OCI-LY3 (cell line): ENCODE data around the gene SH3PXD2A.

ENCODE experiments used
- H2AFZ ChIP-seq: fragments of 200-600, 300-600 bp; shearing (Covaris generic); 2 replicates; pipeline ENCODE4 v1.6.0; 2014; ENCODE audit warnings: antibody characterized with exemption, low read depth, low read length
- H3K27ac ChIP-seq: fragments of 200-600, 300-600 bp; sonication (generic); 2 replicates; pipeline ENCODE4 v1.5.1; 2014; ENCODE audit warnings: mild to moderate bottlenecking, low read length, moderate library complexity, mixed read lengths
- H3K27me3 ChIP-seq: fragments of 200-600, 300-600 bp; sonication (generic); 2 replicates; pipeline ENCODE4 v1.6.1; 2014; ENCODE audit warnings: low read depth, low read length, mixed read lengths
- H3K36me3 ChIP-seq: fragments of 200-600, 300-600 bp; sonication (generic); replicated peaks from 2 replicates; pipeline ENCODE3; 2014; ENCODE audit warnings: low read depth, low read length, mixed read lengths
- H3K4me1 ChIP-seq: fragments of 300-600, 200-600 bp; sonication (generic); 2 replicates; pipeline ENCODE4 v1.6.1; 2014; ENCODE audit warnings: low read length, mixed read lengths
- H3K4me2 ChIP-seq: fragments of 200-600, 300-600 bp; sonication (generic); 2 replicates; pipeline ENCODE4 v1.6.1; 2014; ENCODE audit warnings: low read length, mixed read lengths
- H3K4me3 ChIP-seq: fragments of 300-600, 200-600 bp; sonication (generic); 2 replicates; pipeline ENCODE4 v1.5.1; 2014; ENCODE audit warnings: antibody characterized with exemption, mild to moderate bottlenecking, low read length, moderate library complexity
- H3K79me2 ChIP-seq: fragments of 300-600, 200-600 bp; shearing (Covaris generic); 2 replicates; pipeline ENCODE4 v1.6.1; 2014; ENCODE audit warnings: mild to moderate bottlenecking, low read length, mixed read lengths
- H3K9ac ChIP-seq: fragments of 300-600, 200-600 bp; shearing (Covaris generic); 2 replicates; pipeline ENCODE4 v1.6.0; 2014; ENCODE audit warnings: mild to moderate bottlenecking, low read length, moderate library complexity
- H3K9me3 ChIP-seq: fragments of 200-600, 300-600 bp; shearing (Covaris generic); 2 replicates; pipeline ENCODE4 v1.6.1; 2014; ENCODE audit warnings: low read length, mixed read lengths; ENCODE audit not compliant: insufficient read depth
- H4K20me1 ChIP-seq: fragments of 200-600, 300-600 bp; sonication (generic); 2 replicates; pipeline ENCODE4 v1.6.1; 2016; ENCODE audit warnings: low read length, mixed read lengths; ENCODE audit not compliant: insufficient read depth
- EZH2phosphoT487 ChIP-seq: fragments of 200-600 bp; shearing (Covaris generic); IDR thresholded peaks from 2 replicates; pipeline ENCODE4 v1.6.1; 2018; ENCODE audit warnings: antibody characterized with exemption, mixed run types, low read depth
- TF ChIP-seq, protein P1 (sequence below): fragments of 200-600, 300-600 bp; sonication (generic); IDR thresholded peaks from 2 replicates; pipeline ENCODE4 v1.5.1; 2014; ENCODE audit warnings: antibody characterized with exemption, low read length, low read depth

SH3PXD2A gene

DNA sequence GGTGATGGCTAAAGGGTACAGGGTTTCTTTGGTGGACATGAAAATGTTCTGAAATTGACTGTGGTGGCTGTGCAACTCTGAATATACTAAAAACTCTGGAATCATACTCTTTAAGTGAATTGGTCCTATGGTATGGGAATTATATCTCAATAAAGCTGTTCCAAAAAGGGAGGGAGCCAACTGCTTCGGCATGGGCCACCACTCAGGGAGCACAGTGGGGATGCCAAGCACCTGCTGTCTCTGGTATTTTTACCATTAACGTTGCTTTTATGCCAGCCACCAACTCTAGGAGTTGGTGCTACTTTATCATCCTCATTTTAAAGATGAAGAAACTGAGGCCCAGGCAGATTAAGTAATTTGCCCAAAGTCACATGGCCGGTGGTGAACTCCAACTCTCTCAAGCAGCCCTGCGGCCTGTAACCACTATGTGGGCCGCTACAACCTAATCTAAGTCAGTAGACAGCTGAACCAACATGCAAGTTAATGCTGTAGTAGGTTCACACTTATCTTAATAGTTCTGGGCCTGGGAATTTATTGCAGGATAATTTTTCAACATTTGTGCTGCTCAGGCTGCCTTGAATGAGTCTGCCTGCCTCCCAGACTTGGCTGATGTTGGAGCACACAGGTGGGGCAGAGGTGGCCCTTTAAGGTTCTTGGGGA is 20.8 kb downstream of the SH3PXD2A start:
- no peaks in the 10 kb centered on the region for H3K4me1 ChIP-seq
- H3K9ac ChIP-seq: no peak overlapping the region
- peaks cover 3% of the 10 kb centered on the region for H3K27me3 ChIP-seq
- no peaks in the 10 kb centered on the region for H4K20me1 ChIP-seq
- no peak overlapping the region for H3K27ac ChIP-seq
- H3K36me3 ChIP-seq: no peaks in the 10 kb centered on the region
- no peaks in the 10 kb centered on the region for H3K79me2 ChIP-seq
- H3K9me3 ChIP-seq: no peaks in the 10 kb centered on the region
- H2AFZ ChIP-seq: no peak overlapping the region
- H3K4me2 ChIP-seq: no peak overlapping the region
- no peak for TF ChIP-seq EZH2phosphoT487
- TF ChIP-seq, protein P1, sequence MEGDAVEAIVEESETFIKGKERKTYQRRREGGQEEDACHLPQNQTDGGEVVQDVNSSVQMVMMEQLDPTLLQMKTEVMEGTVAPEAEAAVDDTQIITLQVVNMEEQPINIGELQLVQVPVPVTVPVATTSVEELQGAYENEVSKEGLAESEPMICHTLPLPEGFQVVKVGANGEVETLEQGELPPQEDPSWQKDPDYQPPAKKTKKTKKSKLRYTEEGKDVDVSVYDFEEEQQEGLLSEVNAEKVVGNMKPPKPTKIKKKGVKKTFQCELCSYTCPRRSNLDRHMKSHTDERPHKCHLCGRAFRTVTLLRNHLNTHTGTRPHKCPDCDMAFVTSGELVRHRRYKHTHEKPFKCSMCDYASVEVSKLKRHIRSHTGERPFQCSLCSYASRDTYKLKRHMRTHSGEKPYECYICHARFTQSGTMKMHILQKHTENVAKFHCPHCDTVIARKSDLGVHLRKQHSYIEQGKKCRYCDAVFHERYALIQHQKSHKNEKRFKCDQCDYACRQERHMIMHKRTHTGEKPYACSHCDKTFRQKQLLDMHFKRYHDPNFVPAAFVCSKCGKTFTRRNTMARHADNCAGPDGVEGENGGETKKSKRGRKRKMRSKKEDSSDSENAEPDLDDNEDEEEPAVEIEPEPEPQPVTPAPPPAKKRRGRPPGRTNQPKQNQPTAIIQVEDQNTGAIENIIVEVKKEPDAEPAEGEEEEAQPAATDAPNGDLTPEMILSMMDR: no peak
- no peak overlapping the region for H3K4me3 ChIP-seq

DNA sequence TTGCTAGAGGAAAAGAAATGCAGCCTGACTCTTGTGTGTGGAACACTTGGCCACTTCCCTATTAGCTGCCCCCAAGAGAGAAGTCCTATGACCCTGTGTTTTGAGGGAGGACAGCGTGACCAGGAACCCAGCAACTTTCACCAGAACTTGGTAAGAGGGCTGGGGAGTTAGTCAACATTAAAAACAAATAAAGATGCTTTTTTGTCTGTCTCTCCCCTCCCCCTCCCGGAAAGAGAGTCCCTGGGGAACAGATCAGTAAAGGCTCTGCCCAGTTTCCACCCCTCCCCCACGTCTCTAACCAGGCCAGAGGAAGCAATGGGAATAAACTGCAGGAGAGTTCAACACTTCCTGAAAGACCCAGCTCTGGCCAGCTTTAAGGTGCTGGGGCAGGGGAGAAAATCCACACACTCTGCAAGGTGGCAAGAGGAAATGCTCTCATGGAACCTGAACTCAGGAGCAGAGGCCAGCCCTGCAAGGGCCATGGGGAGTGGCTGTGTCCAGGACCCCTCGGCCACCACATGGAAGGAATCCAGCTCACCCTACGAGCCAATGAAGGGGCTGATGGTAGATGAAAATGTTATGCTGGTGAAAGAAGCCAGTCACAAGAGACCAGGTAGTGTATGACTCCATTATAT is 21.5 kb downstream of the SH3PXD2A start:
- H2AFZ ChIP-seq: no peak overlapping the region
- H3K4me1 ChIP-seq: no peaks in the 10 kb centered on the region
- no peaks in the 10 kb centered on the region for H4K20me1 ChIP-seq
- no peak overlapping the region for H3K27ac ChIP-seq
- H3K9ac ChIP-seq: no peak overlapping the region
- no peaks in the 10 kb centered on the region for H3K36me3 ChIP-seq
- no peak for TF ChIP-seq EZH2phosphoT487
- TF ChIP-seq, protein P1: no peak
- H3K4me3 ChIP-seq: no peak overlapping the region
- no peaks in the 10 kb centered on the region for H3K9me3 ChIP-seq
- H3K79me2 ChIP-seq: no peaks in the 10 kb centered on the region
- H3K4me2 ChIP-seq: no peak overlapping the region
- peaks cover 8% of the 10 kb centered on the region for H3K27me3 ChIP-seq

DNA sequence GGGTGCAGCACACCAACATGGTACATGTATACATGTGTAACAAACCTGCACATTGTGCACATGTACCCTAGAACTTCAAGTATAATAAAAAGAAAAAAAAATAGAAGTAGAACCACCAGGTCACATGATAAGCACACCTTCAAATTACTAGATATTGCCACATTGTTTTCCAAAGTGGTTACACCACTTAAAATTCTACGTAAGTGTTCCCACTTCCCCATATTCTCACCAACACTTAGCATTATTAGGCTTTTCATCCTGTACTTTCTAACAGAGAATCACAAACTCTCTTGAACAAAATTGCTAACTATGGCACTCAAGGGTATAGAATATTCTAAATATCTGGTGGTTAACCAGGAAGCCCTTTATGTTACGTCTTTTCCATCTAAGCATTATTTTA is 22.6 kb downstream of the SH3PXD2A start:
- Histone ChIP-seq H3K4me2 (no peak overlapping the region), H4K20me1 (no peaks in the 10 kb centered on the region), H3K4me3 (no peak overlapping the region), H2AFZ (no peak overlapping the region), H3K9me3 (no peaks in the 10 kb centered on the region), H3K27ac (no peak overlapping the region), H3K27me3 (peaks cover 8% of the 10 kb centered on the region), H3K36me3 (no peaks in the 10 kb centered on the region), H3K4me1 (no peaks in the 10 kb centered on the region), H3K79me2 (no peaks in the 10 kb centered on the region), H3K9ac (no peak overlapping the region)
- TF ChIP-seq, protein P1: no peak
- no peak for TF ChIP-seq EZH2phosphoT487

DNA sequence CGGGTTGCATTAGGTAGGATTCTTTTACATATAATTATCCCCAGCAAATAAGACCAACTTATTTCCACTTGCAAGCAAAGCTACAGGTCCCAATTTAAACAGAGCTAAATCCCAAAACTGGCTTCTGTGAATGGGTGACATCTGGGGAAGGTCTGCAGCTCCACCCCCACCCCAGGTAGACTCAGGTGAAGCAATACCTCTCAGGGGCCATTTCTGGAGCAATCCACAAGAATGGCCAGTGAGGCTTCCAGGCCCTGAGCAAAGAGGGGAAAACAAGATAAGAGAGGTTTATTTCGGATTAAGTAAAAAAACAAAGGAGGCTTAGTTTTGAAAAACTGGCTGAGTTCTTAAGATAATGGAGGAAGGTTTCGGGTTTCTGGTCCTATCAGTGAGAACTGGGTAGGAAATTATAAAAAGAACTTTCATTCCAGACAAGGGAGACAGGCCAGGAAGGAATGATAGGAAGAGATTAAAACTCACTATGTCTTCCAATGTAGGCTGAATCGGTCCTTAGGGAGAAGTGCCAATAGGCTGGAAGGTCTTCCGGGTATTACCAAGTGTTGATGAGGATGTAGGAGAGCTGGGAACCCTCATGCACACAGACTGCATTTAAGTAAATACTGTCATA is 25.4 kb downstream of the SH3PXD2A start:
- Histone ChIP-seq H3K4me2 (no peak overlapping the region), H4K20me1 (no peaks in the 10 kb centered on the region), H3K9me3 (no peaks in the 10 kb centered on the region), H3K79me2 (no peaks in the 10 kb centered on the region), H3K27me3 (peaks cover 8% of the 10 kb centered on the region), H3K27ac (no peak overlapping the region), H3K36me3 (no peaks in the 10 kb centered on the region), H3K9ac (no peak overlapping the region), H2AFZ (no peak overlapping the region), H3K4me3 (no peak overlapping the region), H3K4me1 (no peaks in the 10 kb centered on the region)
- TF ChIP-seq EZH2phosphoT487: no peak
- TF ChIP-seq, protein P1: no peak
